ENCODE measurements around the gene S100A2.

- TF ChIP-seq CTCF (conservative IDR thresholded peaks at IDR 0.05) (no peak), ZFX (IDR thresholded peaks at IDR 0.05) (no peak)
These were observed 4.7 kb downstream of the S100A2 start for GRCh38 chr1:153560771-153561465.
